ENCODE measurements around the gene CTNNA3.
A peak's percentile ranks its signal among the peaks of the same experiment; 100 is the strongest.

The CTNNA3 gene

GRCh38 chr10:66008221-66008620 is 1687.8 kb downstream of the CTNNA3 start:
- no peak for DNase-seq

GRCh38 chr10:66006411-66006810 is 1689.6 kb downstream of the CTNNA3 start:
- DNase-seq: no peak

- no peak for DNase-seq
Observed at GRCh38 chr10:65993451-65993850, 1702.5 kb downstream of the CTNNA3 start.

GRCh38 chr10:65968871-65969270 is 1727.1 kb downstream of the CTNNA3 start:
- peak; percentile 59 for DNase-seq

- DNase-seq: peak; percentile 26
Observed at GRCh38 chr10:65968437-65968836, 1727.6 kb downstream of the CTNNA3 start.

- no peak for DNase-seq
Observed at GRCh38 chr10:65964205-65964604, 1731.8 kb downstream of the CTNNA3 start.

- DNase-seq: no peak
Observed at GRCh38 chr10:65952086-65952485, 1743.9 kb downstream of the CTNNA3 start.

GRCh38 chr10:65950075-65950474 is 1745.9 kb downstream of the CTNNA3 start:
- DNase-seq: no peak

GRCh38 chr10:65949526-65949925 is 1746.5 kb downstream of the CTNNA3 start:
- peak; percentile 12 for DNase-seq

GRCh38 chr10:65945061-65945460 is 1750.9 kb downstream of the CTNNA3 start:
- peak; percentile 8 for DNase-seq

GRCh38 chr10:65943451-65943850 is 1752.5 kb downstream of the CTNNA3 start:
- peak; percentile 35 for DNase-seq

GRCh38 chr10:65940816-65941662 is 1755.0 kb downstream of the CTNNA3 start:
- no peak for DNase-seq

- no peak for DNase-seq
Observed at GRCh38 chr10:65940105-65940504, 1755.9 kb downstream of the CTNNA3 start.

- peak; percentile 45 for DNase-seq
Observed at GRCh38 chr10:65931291-65932070, 1764.5 kb downstream of the CTNNA3 start.

- DNase-seq: peak; percentile 64
Observed at GRCh38 chr10:65911151-65911835, 1784.7 kb downstream of the CTNNA3 start.

GRCh38 chr10:65910209-65910608 is 1785.8 kb downstream of the CTNNA3 start:
- no peak for DNase-seq

- no peak for DNase-seq
Observed at GRCh38 chr10:65907199-65907712, 1788.7 kb downstream of the CTNNA3 start.

- no peak for DNase-seq
Observed at GRCh38 chr10:65903620-65904019, 1792.4 kb downstream of the CTNNA3 start.

GRCh38 chr10:65900271-65900670 is 1795.7 kb downstream of the CTNNA3 start:
- no peak for DNase-seq

GRCh38 chr10:65898055-65898454 is 1797.9 kb downstream of the CTNNA3 start:
- DNase-seq: no peak

- DNase-seq: no peak
Observed at GRCh38 chr10:65894961-65895360, 1801.0 kb downstream of the CTNNA3 start.

- DNase-seq: no peak
Observed at GRCh38 chr10:65894379-65894778, 1801.6 kb downstream of the CTNNA3 start.

GRCh38 chr10:65893676-65894075 is 1802.3 kb downstream of the CTNNA3 start:
- no peak for DNase-seq
